HG03097 (cell line): ENCODE results near the gene AFMID.

Experiments
- ATAC-seq: cut with Tn5 transposase; IDR thresholded peaks from one replicate; pipeline ENCODE4 v1.9.1; 2021; ENCODE audit not compliant: unreplicated experiment, low FRiP score

AFMID gene

GRCh38 chr17:78179372-78179771, 7.8 kb upstream of the AFMID start:
- ATAC-seq, result no peak

GRCh38 chr17:78180083-78180482, 7.1 kb upstream of the AFMID start:
- ATAC-seq, result no peak

GRCh38 chr17:78180508-78180907, 6.7 kb upstream of the AFMID start:
- no peak for ATAC-seq

- no peak for ATAC-seq
Observed at GRCh38 chr17:78182504-78182903, 4.7 kb upstream of the AFMID start.

- no peak for ATAC-seq
Observed at GRCh38 chr17:78183916-78184315, 3.2 kb upstream of the AFMID start.

GRCh38 chr17:78184351-78184750, 2.8 kb upstream of the AFMID start:
- ATAC-seq, result no peak

- ATAC-seq, result no peak
Observed at GRCh38 chr17:78184868-78185267, 2.3 kb upstream of the AFMID start.

GRCh38 chr17:78185981-78186691, 1.0 kb upstream of the AFMID start:
- ATAC-seq, result no peak

GRCh38 chr17:78196716-78197115, 9.6 kb downstream of the AFMID start:
- ATAC-seq, result no peak

GRCh38 chr17:78197147-78197832, 10.1 kb downstream of the AFMID start:
- ATAC-seq, result no peak

GRCh38 chr17:78200451-78200850, 13.3 kb downstream of the AFMID start:
- ATAC-seq, result no peak

GRCh38 chr17:78202666-78203065, 15.5 kb downstream of the AFMID start:
- no peak for ATAC-seq

- ATAC-seq, result no peak
Observed at GRCh38 chr17:78204387-78205123, 17.4 kb downstream of the AFMID start.

GRCh38 chr17:78205124-78205775, 18.1 kb downstream of the AFMID start:
- no peak for ATAC-seq

- no peak for ATAC-seq
Observed at GRCh38 chr17:78206298-78206697, 19.1 kb downstream of the AFMID start.

GRCh38 chr17:78208486-78208885, 21.3 kb downstream of the AFMID start:
- ATAC-seq, result no peak

GRCh38 chr17:78210111-78210510, 22.9 kb downstream of the AFMID start:
- ATAC-seq, result no peak

GRCh38 chr17:78211032-78211431, 23.9 kb downstream of the AFMID start:
- no peak for ATAC-seq

GRCh38 chr17:78214016-78214705, 27.0 kb downstream of the AFMID start, which contains the start of gene BIRC5:
Gene BIRC5 (plus strand): TSS chr17:78214253. CDS start chr17:78214317, 64 bp downstream.
- ATAC-seq, result peak; percentile 90

GRCh38 chr17:78214706-78215061, 27.5 kb downstream of the AFMID start:
- no peak for ATAC-seq
